Neural progenitor cell (in vitro differentiated cells): ENCODE measurements around the gene SREK1. TPM values are rescaled to one million over a fixed set of nuclear protein-coding genes. Genes with fewer than 3 reads are reported as not detected.

ENCODE experiments used
- DNase-seq: peaks from one replicate; pipeline ENCODE4 v3.0.0-alpha.2; 2016; ENCODE audit warnings: low spot score
- H2AFZ ChIP-seq: fragments of 200-600 bp; sonication (generic); replicated peaks from 2 replicates; pipeline ENCODE4 v1.6.1; 2016; ENCODE audit warnings: antibody characterized with exemption
- H3F3A ChIP-seq: fragments of 200-600 bp; sonication (generic); 2 replicates; pipeline ENCODE4 v1.6.1; 2016; ENCODE audit warnings: antibody characterized with exemption, low read depth
- H3K27ac ChIP-seq: fragments of 200-600 bp; sonication (generic); 2 replicates; pipeline ENCODE4 v1.5.1; 2016; ENCODE audit warnings: mild to moderate bottlenecking
- H3K27me3 ChIP-seq: fragments of 200-600 bp; sonication (generic); 2 replicates; pipeline ENCODE4 v1.6.1; 2016; ENCODE audit warnings: mild to moderate bottlenecking, moderate library complexity
- H3K36me3 ChIP-seq: fragments of 200-600 bp; sonication (generic); 2 replicates; pipeline ENCODE4 v1.5.1; 2016
- H3K4me1 ChIP-seq: fragments of 200-600 bp; sonication (generic); 2 replicates; pipeline ENCODE4 v1.6.1; 2016; ENCODE audit warnings: mixed run types
- H3K4me2 ChIP-seq: fragments of 200-600 bp; sonication (generic); 2 replicates; pipeline ENCODE4 v1.6.1; 2016
- H3K4me3 ChIP-seq: fragments of 200-600 bp; sonication (generic); 2 replicates; pipeline ENCODE4 v1.5.1; 2016
- H3K79me2 ChIP-seq: fragments of 200-600 bp; sonication (generic); 2 replicates; pipeline ENCODE4 v1.6.1; 2016; ENCODE audit warnings: low read depth
- H3K9ac ChIP-seq: fragments of 200-600 bp; sonication (generic); 2 replicates; pipeline ENCODE4 v1.6.1; 2016
- H3K9me3 ChIP-seq: fragments of 200-600 bp; sonication (generic); 2 replicates; pipeline ENCODE4 v1.5.1; 2016; ENCODE audit warnings: low read depth
- H4K20me1 ChIP-seq: fragments of 200-600 bp; sonication (generic); 2 replicates; pipeline ENCODE4 v1.6.1; 2016; ENCODE audit warnings: low read depth
- H3K27ac Mint-ChIP-seq: 3 replicates; pipeline ENCODE4 v1.8.0; 2021; ENCODE audit warnings: mixed read lengths
- H3K27me3 Mint-ChIP-seq: 2 replicates; pipeline ENCODE4 v1.8.0; 2022; ENCODE audit warnings: low read depth, mild to moderate bottlenecking, inconsistent platforms, moderate library complexity, mixed read lengths; ENCODE audit not compliant: insufficient read depth
- H3K36me3 Mint-ChIP-seq: 3 replicates; pipeline ENCODE4 v1.8.0; 2021; ENCODE audit warnings: mixed read lengths
- H3K4me1 Mint-ChIP-seq: 3 replicates; pipeline ENCODE4 v1.8.0; 2021; ENCODE audit warnings: mixed read lengths
- H3K4me3 Mint-ChIP-seq: 3 replicates; pipeline ENCODE4 v1.8.0; 2021; ENCODE audit warnings: mild to moderate bottlenecking, moderate library complexity, mixed read lengths
- H3K9me3 Mint-ChIP-seq: 3 replicates; pipeline ENCODE4 v1.8.0; 2020; ENCODE audit warnings: mixed read lengths
- CTCF ChIP-seq: fragments of 200-600 bp; sonication (generic); IDR thresholded peaks from 2 replicates; pipeline ENCODE4 v1.5.1; 2017; ENCODE audit warnings: antibody characterized with exemption, mild to moderate bottlenecking
- EZH2 ChIP-seq: fragments of 200-600 bp; sonication (generic); IDR thresholded peaks from 2 replicates; pipeline ENCODE4 v1.6.1; 2017; ENCODE audit warnings: antibody characterized with exemption, mild to moderate bottlenecking, moderate library complexity
- EZH2phosphoT487 ChIP-seq: fragments of 200-600 bp; sonication (generic); IDR thresholded peaks from 2 replicates; pipeline ENCODE4 v1.6.1; 2017; ENCODE audit warnings: antibody characterized with exemption
- total RNA-seq: library from RNA; depleted of rRNA; stranded (reverse); fragments of >200 nt; gene quantifications from 2 replicates; pipeline ENCODE4 v1.2.3, GENCODE V29; 2015; ENCODE audit warnings: low replicate concordance

SREK1 gene
- total RNA-seq, 1 donor from 2014 or later = 95.6 TPM

- no peaks in the 10 kb centered on the region for H3K27me3 ChIP-seq
- DNase-seq = no peak
- no peak overlapping the region for H3K9ac ChIP-seq
- no peak overlapping the region for H3K27ac Mint-ChIP-seq
- peaks cover 8% of the 10 kb centered on the region for H3K4me1 ChIP-seq
- H3K27me3 Mint-ChIP-seq = no peaks in the 10 kb centered on the region
- H3K4me3 ChIP-seq = no peak overlapping the region
- H3K36me3 Mint-ChIP-seq = no peaks in the 10 kb centered on the region
- H3K79me2 ChIP-seq = no peaks in the 10 kb centered on the region
- H3K9me3 ChIP-seq = no peaks in the 10 kb centered on the region
- H2AFZ ChIP-seq = peak overlapping the region; percentile 79
- TF ChIP-seq CTCF (no peak), EZH2phosphoT487 (no peak), EZH2 (no peak)
- no peak overlapping the region for H3K4me3 Mint-ChIP-seq
- H3K36me3 ChIP-seq = no peaks in the 10 kb centered on the region
- H3K4me1 Mint-ChIP-seq = peaks cover 5% of the 10 kb centered on the region
- no peak overlapping the region for H3K27ac ChIP-seq
- H4K20me1 ChIP-seq = no peaks in the 10 kb centered on the region
- H3K9me3 Mint-ChIP-seq = peaks cover 3% of the 10 kb centered on the region
- H3F3A ChIP-seq = no peaks in the 10 kb centered on the region
- no peak overlapping the region for H3K4me2 ChIP-seq
Observed at GRCh38 chr5:66203531-66203930, 59.4 kb downstream of the SREK1 start.

GRCh38 chr5:66206465-66206864, 62.4 kb downstream of the SREK1 start:
- Mint-ChIP-seq H3K4me3 (no peak overlapping the region), H3K4me1 (peaks cover 5% of the 10 kb centered on the region), H3K27me3 (no peaks in the 10 kb centered on the region), H3K9me3 (peaks cover 3% of the 10 kb centered on the region), H3K36me3 (no peaks in the 10 kb centered on the region), H3K27ac (no peak overlapping the region)
- Histone ChIP-seq H3K36me3 (no peaks in the 10 kb centered on the region), H3K9ac (no peak overlapping the region), H3K79me2 (no peaks in the 10 kb centered on the region), H2AFZ (no peak overlapping the region), H3K4me3 (no peak overlapping the region), H4K20me1 (no peaks in the 10 kb centered on the region), H3K27me3 (no peaks in the 10 kb centered on the region), H3K4me2 (no peak overlapping the region), H3F3A (no peaks in the 10 kb centered on the region), H3K4me1 (no peaks in the 10 kb centered on the region), H3K9me3 (no peaks in the 10 kb centered on the region), H3K27ac (no peak overlapping the region)
- TF ChIP-seq CTCF (no peak), EZH2 (no peak), EZH2phosphoT487 (no peak)
- no peak for DNase-seq

DNA sequence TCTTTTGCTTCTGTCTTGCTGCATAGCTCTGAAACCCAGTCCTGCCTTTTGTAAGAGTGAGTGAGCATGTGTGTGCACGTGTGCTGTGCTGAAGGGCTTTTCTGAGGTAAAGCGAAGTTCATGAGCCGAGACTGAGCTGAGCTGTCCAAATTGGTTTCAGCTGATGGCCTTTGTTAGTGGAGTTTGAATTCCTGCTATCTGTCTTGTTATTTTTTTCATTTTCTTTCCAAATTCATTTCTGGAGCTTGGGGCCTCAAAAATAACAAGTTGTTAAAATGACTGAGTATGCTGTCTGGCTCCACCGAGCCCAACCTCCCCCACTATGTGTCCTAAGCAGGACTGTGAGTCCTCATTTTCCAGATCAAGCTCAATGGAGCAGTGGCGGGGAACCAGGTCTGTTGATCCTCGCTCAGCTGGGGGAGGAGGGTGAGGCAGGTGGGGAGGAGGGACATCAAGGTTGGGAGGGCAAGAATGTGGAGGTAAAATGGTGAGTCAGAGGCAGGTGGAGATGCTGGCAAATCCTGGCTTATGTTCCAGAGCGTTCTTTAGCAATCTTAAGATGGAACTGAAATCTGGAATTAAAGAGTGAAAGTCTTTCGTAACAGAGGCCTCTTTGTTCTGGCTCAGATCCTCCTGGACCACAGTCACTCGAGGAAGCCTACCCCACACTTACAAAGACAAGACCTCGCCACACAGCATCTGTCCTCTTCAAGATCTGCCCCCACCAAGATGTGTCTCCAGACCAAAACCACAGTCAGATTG, 63.9 kb downstream of the SREK1 start:
- Mint-ChIP-seq H3K4me1 (peaks cover 5% of the 10 kb centered on the region), H3K27ac (no peak overlapping the region)

More for the DNA sequence above, 63.9 kb downstream of the SREK1 start:
- H3K4me1 ChIP-seq = no peaks in the 10 kb centered on the region
- TF ChIP-seq CTCF = no peak
- TF ChIP-seq EZH2phosphoT487 = no peak
- TF ChIP-seq EZH2 = no peak
- H4K20me1 ChIP-seq = no peaks in the 10 kb centered on the region
- H3K36me3 ChIP-seq = no peaks in the 10 kb centered on the region
- H2AFZ ChIP-seq = no peak overlapping the region
- DNase-seq = no peak
- no peaks in the 10 kb centered on the region for H3K27me3 Mint-ChIP-seq
- H3K9ac ChIP-seq = no peak overlapping the region
- no peaks in the 10 kb centered on the region for H3K9me3 Mint-ChIP-seq
- H3K4me3 ChIP-seq = no peak overlapping the region
- H3K9me3 ChIP-seq = no peaks in the 10 kb centered on the region
- H3K4me2 ChIP-seq = no peak overlapping the region
- H3F3A ChIP-seq = no peaks in the 10 kb centered on the region
- no peak overlapping the region for H3K4me3 Mint-ChIP-seq
- H3K36me3 Mint-ChIP-seq = no peaks in the 10 kb centered on the region
- H3K79me2 ChIP-seq = no peaks in the 10 kb centered on the region
- no peak overlapping the region for H3K27ac ChIP-seq
- no peaks in the 10 kb centered on the region for H3K27me3 ChIP-seq
